HG03457 (cell line): Measurements from ENCODE around the gene ANO2.

Experiments
- ATAC-seq: cut with Tn5 transposase; IDR thresholded peaks from one replicate; pipeline ENCODE4 v1.9.1; 2021; ENCODE audit warnings: moderate number of reproducible peaks; ENCODE audit not compliant: unreplicated experiment

Gene ANO2

DNA sequence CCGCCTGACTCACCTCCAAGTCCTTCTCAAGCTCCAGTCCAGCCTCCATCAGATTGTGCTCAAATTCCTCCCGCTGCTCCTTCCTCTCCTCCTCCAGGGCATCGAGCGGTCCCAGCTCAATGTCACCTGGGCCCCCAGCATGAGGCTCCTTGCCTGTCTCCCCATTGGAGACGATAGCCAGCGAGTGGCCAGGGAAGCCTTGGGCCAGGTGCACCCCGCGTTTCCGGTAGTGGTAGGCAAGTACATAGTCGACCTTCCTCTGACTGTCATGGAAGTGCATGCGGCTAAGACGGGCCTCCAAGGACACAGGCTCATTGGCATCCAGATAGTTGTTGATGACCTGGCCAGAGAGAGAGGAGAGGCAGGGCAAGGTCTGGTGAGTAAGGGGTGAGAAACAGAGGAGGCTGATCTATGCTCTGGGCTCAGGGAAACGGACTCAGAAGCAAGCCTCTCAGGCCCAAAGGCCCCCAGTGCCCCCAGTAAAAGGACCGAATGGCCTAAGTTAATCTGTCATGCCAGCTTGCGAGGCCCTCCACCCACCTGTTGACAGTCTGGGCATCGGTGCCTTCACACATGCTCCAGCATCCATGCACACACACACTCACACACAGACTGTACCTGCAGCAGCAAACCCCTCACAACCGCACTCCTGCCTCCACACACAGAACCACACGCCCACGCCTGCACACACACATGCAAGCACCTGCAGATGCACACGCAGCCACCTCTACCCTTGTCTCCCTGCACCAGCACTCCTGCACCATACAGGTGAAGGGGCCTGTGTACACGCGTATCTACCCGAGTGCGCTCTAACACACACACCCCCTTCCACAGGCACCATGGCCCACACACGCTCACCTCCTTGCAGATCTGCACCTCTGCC is 23.8 kb downstream of the ANO2 start:
- no peak for ATAC-seq

DNA sequence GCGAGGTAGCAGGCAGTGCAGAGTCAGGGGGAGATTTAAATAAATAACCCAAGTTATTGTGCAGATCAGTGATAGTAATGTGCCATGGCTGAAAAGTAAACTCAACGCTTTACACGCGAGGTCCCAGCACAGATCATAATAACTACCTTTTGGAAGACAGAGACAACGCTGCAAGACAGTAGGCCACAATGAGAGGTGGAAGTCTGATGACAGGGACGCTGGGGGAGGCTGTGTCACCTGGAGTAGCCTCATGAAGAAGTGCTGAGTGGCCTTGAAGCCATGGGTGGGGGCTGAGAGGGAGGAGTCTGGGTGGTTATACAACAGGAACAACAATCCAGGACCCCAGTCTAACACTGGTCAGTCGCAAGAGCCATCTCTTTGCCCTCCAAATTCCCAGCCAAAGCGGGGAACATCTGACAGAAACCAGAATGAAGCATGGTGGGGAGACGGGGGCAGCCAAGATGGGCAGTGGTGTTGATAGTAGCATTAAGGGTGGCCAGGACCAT is 28.2 kb downstream of the ANO2 start:
- no peak for ATAC-seq

DNA sequence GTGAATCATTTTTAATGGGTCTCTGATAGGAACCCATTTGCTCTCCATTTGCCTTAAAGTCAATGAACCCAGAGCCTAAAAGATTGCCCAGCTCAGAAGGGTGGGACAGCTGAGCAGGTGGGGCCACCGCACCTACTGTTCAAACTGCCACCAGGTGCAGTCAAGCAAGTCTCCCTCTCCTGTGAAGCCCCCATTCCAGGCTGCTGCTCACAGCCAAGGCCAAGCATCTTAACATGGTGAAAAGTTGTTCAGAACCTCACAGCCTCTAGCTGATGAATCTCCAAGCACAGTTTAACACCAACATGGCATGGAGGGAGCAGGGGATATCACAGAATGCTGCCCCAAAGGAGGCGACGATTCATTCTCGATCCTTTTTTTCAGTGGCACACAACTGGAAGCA is 29.5 kb downstream of the ANO2 start:
- ATAC-seq: no peak

DNA sequence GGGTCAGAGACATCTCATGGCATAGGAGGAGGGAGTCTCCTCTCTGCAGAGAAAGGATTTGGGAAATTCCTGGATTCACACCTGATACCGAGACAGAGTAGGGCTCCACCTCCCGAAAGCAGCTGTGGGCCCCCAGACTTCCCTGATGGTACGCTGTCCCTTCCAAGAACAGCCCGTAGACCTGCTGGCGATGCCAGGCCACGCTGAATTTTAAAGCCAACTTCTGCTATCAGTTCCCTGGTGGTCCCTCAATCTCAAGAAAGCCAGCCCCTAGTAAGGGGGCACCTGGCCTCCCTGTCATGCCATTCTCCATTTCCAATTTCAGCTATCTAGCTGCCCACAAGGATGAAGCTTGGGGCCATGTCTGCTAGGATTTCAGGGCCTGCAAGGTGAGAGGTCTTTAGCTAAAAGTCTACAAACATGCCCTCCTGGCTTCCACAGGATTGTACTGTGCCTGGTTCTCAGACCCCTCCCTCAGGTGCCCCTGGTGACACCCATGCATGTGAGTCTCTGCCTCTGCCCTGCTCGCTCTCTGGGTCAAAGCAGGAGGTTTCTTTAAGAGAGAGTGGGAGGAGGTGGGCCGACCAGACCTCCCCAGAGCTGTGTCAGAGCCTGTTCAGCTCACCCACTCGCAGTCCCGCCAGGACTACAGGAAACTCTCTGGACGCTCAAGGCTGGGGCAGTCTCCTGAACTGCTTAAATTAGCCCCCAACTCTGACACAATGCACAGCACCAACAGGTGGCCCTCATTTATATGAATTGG is 30.5 kb downstream of the ANO2 start:
- ATAC-seq: no peak

DNA sequence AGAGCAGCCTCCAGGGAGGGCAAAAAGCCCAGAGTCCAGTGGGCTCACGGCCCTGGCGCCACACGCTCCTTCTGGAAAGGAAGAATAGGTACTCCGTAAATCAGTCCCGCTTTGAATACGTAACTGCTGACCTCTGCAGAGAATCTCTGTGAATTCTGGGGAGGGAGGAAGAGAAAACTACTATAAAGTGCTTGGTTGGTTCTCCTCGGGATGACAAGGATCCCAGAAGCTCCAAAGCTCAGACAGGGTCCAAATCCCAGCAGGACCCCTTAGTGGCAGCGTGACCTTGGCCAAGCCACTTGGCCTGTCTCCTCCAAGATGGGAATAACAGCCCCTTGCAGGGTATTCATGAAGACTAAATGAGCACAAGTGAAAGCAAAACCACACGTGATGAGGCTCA is 31.7 kb downstream of the ANO2 start:
- ATAC-seq: no peak

DNA sequence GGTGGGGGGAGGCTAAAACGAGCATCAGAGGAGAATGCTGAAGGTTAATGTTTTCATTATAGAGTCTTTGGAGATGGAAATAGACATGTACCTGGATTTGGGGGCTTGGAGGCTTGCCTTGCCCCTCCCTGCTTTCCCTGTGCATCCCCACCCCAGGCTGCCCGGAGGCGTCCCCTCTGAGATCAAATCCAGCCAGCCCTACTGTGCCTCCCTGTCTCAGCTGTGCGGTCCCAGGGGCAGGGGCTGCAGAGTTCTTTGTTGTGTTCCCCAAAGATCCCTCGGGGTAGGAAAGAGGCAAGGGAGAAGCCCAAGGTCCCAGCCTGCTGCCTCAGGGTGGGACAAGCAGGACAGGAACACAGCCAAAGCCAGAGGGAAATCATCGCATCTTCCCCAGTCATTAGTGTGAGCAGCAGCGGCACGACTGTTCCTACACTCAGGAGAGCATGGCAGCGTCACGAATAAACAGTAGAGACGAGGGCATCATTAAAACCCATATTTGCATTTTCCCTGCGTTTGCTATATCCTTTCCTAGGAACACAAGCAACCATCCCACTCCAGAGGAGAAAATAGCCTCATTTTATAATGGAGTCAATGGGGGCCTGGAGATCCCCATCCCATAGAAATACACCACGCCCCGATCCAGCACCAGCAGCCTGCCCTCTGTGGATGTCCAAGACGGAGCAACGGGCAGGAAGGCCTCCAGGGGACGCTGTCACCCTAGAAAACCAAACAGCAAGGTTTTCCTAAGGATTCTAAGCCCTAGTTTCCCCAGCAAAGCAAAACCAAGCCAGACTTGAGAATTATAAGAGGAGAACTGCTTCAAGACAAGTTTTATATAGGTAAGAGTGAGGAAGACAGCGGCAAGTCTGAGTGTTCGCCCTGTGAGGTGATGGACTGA is 32.4 kb downstream of the ANO2 start:
- ATAC-seq: no peak

DNA sequence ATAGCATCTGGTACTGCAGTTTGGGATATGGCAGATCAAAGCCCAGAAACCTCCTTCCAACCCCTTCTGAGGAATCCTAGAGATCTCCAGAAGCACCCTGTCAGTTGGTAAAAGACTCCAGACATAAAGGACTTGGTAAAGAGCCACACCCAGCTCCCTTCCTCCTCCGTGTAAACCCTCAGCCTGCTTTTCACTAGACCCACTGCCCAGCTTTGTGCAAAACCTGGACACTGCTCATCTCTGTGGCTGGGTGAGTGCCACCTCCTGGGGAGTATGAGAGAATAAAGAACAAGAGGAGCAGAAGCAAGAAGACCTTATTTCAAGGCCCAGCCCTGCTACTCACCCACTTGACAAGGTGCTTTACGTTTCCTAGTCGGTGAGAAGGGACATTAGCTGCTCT is 33.0 kb downstream of the ANO2 start:
- no peak for ATAC-seq

DNA sequence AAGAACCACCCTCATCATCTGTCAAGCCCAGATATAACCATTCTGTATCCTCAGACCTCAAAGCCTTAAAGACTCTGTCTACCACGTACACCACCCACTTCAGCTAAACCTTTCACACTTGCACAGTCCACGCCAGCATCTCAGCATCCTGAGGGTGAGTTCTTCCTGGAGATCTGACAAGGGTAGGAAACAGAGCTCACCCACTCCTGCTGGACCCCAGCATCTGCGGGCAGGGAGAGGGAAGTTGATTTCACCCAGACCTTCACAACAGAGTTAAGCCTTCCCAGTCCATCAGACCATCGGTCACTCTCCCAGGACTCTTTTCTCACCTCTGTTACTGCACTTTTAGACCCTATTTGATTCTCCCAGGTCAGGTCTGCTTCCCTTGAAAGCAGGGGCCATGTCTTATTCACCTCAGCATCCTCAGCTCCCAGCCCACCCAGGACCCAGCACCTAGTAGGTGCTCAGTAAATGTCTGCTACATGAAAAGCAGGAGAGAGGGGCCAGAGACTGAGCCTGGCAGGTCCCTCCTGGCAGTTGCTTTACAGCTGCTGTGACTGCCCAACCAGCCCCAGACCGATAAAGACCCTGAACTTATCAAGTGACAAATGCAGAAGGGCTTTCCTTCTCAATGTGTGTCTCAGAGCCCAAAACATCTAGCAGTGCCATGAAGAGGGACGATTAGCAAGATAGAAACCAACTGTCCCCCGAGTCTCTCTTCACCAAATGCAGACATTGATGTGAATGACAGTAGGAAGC is 34.1 kb downstream of the ANO2 start:
- no peak for ATAC-seq

DNA sequence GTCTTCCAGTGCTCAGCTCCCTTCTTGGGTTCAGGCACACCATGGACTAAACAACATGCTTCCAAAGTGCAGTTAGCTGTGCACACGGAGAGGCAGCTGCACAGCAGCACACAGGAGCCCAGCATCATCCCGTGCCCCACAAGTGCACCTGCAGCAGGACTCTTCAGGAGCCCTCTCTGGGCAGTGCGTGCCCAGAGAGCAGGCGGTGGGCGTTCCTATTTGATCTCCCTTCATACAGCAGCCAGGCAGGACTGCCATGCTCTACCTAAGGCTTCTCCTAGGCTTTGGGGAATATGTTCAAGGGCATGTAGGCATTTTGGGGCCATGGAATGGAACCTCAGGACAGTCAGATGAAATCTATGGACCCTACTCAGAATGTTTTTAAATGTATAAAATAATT is 35.5 kb downstream of the ANO2 start:
- ATAC-seq: no peak

DNA sequence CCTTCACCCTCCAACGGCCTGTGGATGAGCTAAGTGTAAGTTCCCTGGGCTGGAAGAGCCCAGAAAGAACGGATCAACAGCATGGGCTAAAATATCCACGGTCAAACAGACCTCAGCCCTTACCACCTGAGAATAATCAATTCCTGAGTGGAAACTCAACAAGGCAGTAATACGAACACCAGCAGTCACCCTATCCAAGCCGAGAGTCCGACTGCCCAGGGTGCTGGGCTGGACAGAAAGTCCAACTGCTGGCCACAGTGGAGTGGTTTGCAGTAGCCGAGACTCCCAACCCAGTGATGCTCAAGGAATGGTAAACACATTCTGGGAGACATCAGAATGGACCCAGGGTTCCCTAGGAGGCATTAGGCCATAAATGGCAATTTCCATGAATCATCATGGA is 36.8 kb downstream of the ANO2 start:
- no peak for ATAC-seq

DNA sequence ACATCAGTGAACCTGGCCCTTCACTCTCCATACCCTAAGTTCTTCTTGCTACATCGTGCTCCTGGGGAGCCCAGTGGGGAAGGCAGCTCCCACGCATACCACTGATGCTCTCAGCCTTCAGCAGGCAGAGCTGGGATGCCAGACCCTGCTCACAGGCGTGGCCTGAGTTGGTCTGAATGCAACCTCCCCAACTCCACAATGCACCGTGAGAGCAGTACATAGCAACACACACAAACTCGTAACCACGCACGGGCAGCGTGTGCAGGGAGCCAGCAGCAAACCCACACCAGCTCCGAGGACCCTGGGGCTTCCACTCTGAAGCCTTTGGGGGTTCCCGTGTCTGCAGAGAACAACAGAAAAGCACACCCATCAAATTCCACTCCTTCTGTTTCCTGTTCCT is 37.3 kb downstream of the ANO2 start:
- no peak for ATAC-seq

DNA sequence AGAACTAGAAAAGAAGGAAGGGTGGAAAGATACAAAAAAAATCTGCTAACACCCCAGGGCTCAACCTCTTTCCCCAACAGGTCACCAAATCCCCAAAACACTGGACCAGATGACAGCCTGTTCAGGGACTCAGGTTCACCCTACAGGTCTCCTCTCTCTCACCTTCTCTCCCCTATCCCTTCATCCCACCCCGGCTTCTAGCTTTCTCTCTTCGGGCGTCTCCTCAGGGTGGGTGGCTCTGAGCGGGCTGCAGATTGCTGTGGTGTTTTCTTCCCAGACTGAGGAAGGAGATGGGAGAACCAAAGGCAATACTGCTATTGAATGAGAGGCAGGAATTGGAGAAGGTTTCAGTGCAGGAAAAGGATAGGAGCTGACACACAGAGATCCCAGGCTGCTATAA is 39.3 kb downstream of the ANO2 start:
- no peak for ATAC-seq

DNA sequence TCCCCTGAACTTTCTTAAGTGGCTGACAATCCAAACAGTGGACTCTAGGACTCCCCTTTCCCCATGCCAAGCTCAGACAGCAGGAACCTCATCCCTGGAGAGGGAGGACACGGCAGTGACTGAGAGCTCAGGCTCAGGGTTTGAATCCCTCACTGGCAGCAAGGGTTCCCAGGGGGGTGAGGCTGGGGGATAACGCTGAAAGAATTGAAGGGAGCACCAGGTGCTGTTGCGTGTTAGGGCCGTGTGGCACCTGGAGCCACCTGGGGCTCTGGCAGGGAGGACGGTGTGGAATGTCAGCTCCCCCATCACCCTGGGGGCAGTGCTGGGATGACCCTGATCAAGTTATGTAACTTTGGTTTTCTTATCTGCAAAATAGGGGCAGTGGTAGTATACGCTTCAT is 40.1 kb downstream of the ANO2 start:
- no peak for ATAC-seq

DNA sequence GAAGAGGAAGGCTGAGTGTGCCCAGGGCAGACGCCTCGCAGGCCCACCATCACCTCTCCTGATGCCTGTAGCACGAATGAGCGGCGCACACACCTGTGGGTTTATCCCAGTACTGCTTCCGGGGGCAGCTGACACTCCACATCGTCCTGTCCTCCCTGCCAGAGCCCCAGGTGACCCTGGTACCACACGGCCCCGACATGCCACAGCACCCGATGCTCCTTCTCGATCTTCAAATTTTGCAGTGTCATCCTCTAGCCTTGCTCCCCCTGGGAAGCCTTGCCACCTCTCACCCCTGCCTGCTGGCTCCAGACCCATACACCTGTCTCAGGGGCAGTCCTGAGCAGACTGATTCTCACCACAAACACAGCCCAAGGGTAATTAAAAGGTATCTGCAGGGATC is 40.6 kb downstream of the ANO2 start:
- ATAC-seq: no peak

DNA sequence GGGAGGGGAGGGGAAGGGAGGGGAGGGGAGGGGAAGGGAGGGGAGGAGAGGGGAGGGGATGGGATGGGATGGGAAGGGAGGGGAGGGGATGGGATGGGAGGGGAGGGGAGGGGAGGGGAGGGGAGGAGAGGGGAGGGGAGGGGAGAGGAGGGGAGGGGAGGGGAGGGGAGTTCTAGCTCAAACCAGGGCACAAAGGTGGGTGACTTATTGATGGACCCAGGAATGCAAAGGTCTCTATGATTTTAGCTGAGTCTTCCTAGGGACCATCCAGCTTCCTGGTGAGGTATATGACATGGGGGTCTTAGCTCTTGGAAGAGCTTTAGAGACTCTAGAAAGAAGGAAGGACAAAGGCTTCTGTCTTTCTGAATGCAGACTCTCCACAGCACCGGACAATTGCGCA is 42.3 kb downstream of the ANO2 start:
- ATAC-seq: no peak

DNA sequence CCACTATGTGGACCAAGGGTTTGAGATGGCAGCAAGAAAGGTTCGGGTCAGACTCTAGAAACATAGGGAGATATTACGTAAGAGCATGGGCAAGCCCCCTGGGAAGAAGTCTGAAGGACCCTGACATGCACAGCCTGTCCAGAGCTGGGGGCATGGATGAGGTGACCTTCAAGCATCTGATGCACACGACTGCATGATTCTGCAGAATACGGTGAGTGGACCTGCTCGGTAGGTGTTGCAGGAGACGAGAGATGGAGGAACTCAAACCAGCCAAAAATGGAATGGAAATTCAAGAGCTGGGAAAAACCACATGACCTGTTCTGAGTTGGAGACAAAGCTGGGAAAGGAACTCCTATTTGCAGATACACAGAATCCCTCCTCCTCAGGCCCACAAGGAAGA is 43.6 kb downstream of the ANO2 start:
- no peak for ATAC-seq

DNA sequence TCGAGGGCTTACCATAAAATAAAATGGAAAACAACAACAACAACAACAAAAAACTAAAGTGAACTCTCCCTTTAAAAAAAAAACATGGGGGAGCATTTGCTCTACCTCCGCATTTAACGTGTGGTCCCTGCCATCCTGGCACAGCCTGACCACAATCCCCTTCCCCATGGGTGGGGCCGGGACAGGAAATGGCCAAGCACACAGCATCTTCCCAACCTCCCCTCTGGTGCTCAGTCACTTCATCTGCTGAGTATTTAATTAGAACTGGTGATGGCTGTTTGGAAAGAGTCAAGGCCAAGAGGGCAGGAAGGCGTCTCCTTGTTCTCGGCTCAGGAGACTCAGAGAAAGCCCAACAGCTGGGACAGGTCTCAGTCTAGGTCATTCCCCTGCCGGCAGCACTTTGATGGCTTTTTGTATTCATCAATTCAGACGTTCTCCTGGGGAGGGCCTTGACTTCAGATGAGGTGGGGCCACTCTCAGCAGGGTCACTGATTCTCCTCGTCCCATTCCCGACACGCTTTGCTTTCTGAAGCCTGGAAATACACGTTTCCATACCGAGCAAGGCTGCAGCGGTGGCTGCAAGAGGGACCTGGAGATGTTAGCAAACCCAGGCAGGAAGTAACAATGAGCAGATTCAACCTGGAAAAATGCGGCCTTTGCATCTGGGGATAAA is 44.4 kb downstream of the ANO2 start:
- ATAC-seq: no peak

DNA sequence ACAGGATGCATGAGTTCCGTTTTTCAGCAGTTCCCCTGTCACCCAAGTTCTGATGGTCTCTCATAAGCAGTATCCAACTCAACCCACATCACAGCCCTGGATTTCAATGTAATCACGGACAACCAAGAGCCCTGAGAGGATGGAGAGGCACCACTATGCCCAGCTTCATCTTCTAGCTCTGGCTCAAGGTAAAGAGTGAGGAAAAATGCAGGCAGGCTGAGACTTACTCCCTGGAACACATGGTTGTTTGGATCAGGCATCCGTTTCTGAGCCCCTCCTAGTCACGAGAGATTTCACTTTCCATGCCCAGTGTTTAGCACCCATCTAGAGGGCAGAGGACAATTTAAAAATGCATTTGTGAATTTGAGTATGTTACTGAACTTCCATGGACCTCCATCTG is 45.0 kb downstream of the ANO2 start:
- no peak for ATAC-seq

DNA sequence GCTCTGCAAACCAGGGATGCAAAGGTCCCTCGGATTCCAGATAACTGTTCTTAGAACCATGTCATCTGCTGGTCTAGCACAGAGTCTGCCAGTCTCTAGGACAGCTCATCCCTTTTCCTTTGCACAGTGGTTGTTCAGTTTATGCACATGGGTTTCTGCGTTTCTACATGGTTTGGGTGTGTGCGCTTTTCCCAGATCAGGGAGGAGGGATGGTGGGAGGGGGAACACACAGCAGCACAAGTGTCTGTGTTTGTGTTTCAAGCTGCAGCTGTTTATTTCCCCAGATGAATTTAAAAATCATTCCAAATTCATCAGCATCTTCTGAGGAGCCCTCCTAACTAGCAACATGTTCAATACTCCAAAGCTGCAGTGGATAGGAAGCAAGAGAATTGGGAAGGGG is 45.4 kb downstream of the ANO2 start:
- ATAC-seq: no peak

DNA sequence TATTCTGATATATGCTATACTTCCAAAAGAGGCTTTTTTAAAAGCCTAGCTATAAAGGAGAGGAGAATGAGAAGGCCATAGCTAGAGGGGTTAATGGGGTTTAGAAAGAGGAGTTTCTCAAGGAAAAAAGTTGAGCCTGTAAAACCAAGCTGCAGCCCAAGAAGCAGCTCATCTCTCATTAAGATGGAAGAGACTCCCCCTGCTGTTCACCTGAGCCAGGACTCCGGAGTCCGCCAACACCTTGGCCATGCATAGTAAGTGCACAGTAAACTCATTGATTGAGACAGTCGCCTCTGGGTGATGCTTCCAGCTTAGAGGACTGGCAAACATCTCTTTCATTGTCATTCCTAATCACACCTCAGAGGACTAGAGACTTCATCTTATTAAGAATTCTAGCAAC is 46.2 kb downstream of the ANO2 start:
- no peak for ATAC-seq
